A549 (cell line): ENCODE data around the gene TSPAN1.
"Not testable (repeated sequence)": the region's sequence is repeated elsewhere in the genome, so short reads cannot be mapped to it uniquely, and the experiment has no call there.

Experiments
- CTCF ChIP-seq: fragments of >200 bp; sonication (Bioruptor Twin); formaldehyde crosslinking; IDR thresholded peaks from 3 replicates; pipeline ENCODE4 v1.5.1; 2016
- E2F6 ChIP-seq: IDR thresholded peaks from 2 replicates; pipeline ENCODE4 v1.6.1; 2012; ENCODE audit warnings: low read depth, borderline replicate concordance
- EP300 ChIP-seq, 2 experiments: fragments of >200 bp; sonication (Bioruptor Twin); formaldehyde crosslinking; IDR thresholded peaks; 2 replicates in 1 of 2; 3 replicates in 1 of 2; pipeline ENCODE4 v1.6.1; 2016 to 2017
- NR3C1 ChIP-seq: fragments of >200 bp; sonication (Bioruptor Twin); formaldehyde crosslinking; IDR thresholded peaks from 3 replicates; pipeline ENCODE4 v1.6.1; 2017
- REST ChIP-seq: fragments of 200-600 bp; sonication (generic); IDR thresholded peaks from 2 replicates; pipeline ENCODE4 v1.6.1; 2016; ENCODE audit warnings: antibody characterized with exemption, mild to moderate bottlenecking, moderate library complexity

- not testable (repeated sequence) for TF ChIP-seq CTCF; E2F6; NR3C1; EP300 (IDR thresholded peaks at IDR 0.05); REST
Observed at GRCh38 chr1:46223055-46223454, 48.2 kb downstream of the TSPAN1 start.
